LNCaP clone FGC (cell line): ENCODE results near the gene SIAH2.

Experiments used
- DNase-seq: peaks from one replicate; pipeline ENCODE4 v3.0.0-alpha.2; 2011; ENCODE audit warnings: low read depth
- H3K4me3 ChIP-seq: 2 replicates; pipeline ENCODE4 v1.5.1; 2011; ENCODE audit warnings: mild to moderate bottlenecking, low read depth, low read length, control low read depth
- TF ChIP-seq, protein P1 (sequence below): IDR thresholded peaks from 2 replicates; pipeline ENCODE4 v1.5.1; 2012; ENCODE audit warnings: mild to moderate bottlenecking; ENCODE audit not compliant: control insufficient read depth, insufficient read depth; ENCODE audit errors: extremely low read depth

Gene SIAH2

DNA sequence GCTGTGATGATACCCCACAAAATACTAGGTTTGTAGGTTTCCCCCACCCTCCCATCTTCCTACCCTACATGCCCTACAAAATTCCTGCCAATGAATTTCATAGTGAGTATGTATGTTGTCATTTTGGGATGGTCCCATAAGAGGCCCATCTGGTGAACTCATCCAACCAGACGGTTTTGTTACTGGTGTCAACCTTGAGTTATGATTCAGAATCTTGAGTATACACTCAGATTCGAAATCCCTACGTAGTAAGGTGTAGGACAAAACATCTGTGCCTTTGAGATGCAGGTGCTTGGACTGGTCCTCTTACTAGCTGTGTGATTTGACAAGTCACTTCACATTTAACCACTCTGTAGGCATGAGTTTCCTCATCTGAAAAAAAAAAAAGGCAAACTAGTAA, 3.6 kb downstream of the SIAH2 start:
- H3K4me3 ChIP-seq, result no peak overlapping the region

DNA sequence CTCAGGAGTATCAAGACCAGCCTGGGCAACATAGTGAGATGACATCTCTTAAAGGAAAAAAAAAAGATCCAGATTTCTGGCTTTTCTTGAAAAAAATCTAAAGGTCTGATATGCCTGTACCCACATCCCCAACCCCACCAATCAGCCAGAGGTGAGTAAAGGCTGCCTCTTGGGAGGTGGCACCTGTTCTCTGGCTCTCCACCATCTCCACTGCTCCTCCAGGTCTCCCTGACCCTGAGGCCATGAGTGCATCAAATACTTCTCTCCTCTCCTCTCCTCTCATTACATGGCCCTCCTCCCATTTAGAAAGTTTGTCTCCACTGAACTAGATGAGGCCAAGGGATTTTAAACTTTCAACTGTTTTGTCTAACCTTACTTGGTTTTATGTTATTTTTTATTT, 5.2 kb downstream of the SIAH2 start:
- TF ChIP-seq, protein P1, sequence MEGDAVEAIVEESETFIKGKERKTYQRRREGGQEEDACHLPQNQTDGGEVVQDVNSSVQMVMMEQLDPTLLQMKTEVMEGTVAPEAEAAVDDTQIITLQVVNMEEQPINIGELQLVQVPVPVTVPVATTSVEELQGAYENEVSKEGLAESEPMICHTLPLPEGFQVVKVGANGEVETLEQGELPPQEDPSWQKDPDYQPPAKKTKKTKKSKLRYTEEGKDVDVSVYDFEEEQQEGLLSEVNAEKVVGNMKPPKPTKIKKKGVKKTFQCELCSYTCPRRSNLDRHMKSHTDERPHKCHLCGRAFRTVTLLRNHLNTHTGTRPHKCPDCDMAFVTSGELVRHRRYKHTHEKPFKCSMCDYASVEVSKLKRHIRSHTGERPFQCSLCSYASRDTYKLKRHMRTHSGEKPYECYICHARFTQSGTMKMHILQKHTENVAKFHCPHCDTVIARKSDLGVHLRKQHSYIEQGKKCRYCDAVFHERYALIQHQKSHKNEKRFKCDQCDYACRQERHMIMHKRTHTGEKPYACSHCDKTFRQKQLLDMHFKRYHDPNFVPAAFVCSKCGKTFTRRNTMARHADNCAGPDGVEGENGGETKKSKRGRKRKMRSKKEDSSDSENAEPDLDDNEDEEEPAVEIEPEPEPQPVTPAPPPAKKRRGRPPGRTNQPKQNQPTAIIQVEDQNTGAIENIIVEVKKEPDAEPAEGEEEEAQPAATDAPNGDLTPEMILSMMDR, result no peak

More for the DNA sequence above, 3.6 kb downstream of the SIAH2 start:
- TF ChIP-seq, protein P1, result no peak
- no peak for DNase-seq

DNA sequence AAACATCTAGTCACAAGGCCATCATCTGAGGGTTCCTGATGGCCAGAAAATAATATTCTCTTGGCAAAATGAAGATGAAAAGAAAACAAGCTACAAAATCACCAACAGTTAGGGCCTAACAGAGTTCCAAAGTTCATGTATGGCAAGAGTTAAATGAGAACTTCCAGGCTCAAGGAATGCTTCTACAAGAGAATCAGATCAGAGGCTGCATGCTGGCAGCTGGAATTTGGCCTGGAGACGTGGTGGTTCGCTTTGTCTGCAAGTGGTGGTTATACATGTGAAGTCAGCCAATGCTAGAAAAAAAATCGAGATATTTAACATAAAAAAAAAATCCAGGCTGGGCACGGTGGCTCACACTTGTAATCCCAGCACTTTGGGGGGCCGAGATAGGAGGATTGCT, 5.6 kb downstream of the SIAH2 start:
- no peak overlapping the region for H3K4me3 ChIP-seq
- no peak for DNase-seq
- TF ChIP-seq, protein P1, result no peak

More for the DNA sequence above, 5.2 kb downstream of the SIAH2 start:
- no peak overlapping the region for H3K4me3 ChIP-seq
- DNase-seq, result no peak

DNA sequence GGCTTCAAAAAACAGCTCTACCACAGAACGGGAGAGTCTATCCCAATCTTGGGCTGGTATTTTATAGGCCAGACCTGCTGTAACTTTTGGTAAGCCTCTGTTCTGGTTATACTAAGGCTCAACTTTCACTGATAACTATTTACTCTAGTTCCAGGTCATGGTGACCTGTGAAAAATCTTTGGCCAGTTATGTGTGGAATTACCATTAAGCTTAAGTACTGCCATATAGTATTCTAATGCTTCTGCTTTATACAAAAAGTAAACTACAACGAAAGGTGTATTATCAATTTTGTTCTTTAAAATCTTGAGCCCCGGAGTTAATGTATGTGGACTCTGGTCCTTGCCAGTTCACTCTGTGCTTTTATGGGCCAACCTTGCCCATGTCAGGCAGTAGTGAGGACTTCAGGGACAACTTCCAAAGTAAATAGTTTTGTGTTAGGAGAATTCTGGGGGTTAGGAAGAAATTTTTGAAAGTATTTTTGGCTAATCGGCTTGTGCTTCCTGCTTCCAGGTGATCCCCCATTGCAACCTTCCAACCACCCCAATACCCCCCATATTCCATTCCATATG, 6.4 kb downstream of the SIAH2 start:
- DNase-seq, result peak; percentile 61
- TF ChIP-seq, protein P1, result no peak
- H3K4me3 ChIP-seq, result no peak overlapping the region

DNA sequence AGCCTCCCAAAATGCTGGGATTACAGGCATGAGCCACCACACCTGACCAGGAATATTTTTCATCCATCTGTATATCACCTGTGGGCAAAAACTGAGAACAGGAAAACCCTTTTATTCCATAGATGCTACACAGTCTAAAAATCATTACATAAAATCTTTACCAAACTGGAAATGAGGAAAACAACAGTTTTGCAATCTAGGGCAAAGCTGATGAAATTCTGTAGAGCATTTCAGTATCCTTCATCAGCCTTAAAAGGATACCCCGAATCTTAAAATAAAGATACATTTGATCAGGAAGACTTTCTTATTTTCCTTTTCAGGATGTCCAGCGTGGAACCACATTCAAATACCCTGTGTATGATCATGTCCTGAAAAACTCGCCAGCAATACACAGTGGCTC, 7.1 kb downstream of the SIAH2 start:
- DNase-seq, result no peak
- TF ChIP-seq, protein P1, result no peak
- no peak overlapping the region for H3K4me3 ChIP-seq

DNA sequence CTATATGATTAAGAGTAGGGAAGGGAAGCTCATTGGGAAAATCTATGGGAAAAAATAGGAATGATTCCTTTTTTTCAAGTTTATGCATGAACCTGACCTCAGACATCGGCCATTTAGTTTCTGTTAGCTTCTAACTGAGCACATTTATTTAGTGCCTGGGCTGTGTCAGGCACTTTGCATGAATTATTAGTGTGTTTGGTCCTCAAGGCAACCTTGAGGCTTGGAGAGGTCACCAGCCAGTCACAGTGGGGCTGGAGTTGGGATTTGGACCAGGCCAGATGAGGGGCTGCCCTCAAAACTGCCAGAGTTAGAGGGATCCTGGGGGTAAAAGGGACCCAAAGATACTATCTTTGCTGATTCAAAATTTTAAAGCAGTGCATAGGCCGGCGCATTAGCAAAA, 8.1 kb downstream of the SIAH2 start:
- DNase-seq, result no peak
- TF ChIP-seq, protein P1, result no peak
- no peak overlapping the region for H3K4me3 ChIP-seq

DNA sequence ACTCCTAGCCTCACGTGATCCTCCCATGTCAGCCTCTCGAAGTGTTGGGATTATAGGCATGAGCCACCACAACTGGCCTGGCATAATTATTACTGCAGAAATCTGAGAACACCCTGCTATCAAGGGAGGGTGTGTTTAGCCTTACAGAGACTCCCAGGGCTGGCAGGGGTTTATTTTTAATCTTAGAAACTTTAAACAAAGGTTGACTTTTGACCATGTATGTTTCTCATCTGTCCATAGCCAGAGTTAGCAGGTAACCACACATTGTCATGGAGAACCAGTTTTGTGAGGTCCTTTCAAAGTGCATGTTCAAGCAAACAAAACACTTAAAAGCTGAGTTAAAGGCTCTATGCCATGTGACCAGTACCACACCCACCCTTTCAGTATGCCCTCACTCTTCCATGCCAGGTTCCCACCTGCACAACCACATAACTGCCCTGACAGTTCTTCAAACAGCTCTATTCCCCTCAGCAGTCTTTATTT, 11.1 kb downstream of the SIAH2 start:
- TF ChIP-seq, protein P1, result no peak
- DNase-seq, result peak; percentile 69

More for the DNA sequence above, 11.1 kb downstream of the SIAH2 start:
- H3K4me3 ChIP-seq, result no peak overlapping the region
